SK-N-SH treated with all-trans-retinoic acid at 6 μM for 48 hours (cell line): ENCODE measurements around the gene PPP1R15B.

Source experiments
- ARNTL ChIP-seq: fragments of 450-650 bp; formaldehyde crosslinking; IDR thresholded peaks from 2 replicates; pipeline ENCODE4 v1.5.0; 2020; ENCODE audit warnings: low read depth, mild to moderate bottlenecking, moderate library complexity, borderline replicate concordance
- BACH2 ChIP-seq: fragments of 250-450 bp; sonication (Bioruptor Pico); IDR thresholded peaks from 2 replicates; pipeline ENCODE4 v1.9.0; 2021; ENCODE audit warnings: mild to moderate bottlenecking, borderline replicate concordance
- CREB5 ChIP-seq: fragments of 250-450 bp; sonication (Bioruptor Pico); IDR thresholded peaks from 2 replicates; pipeline ENCODE4 v1.5.1; 2020; ENCODE audit warnings: low read depth, mild to moderate bottlenecking, moderate library complexity
- GLIS3 ChIP-seq: fragments of 250-450 bp; sonication (Bioruptor Pico); IDR thresholded peaks from 2 replicates; pipeline ENCODE4 v1.5.0; 2020; ENCODE audit warnings: mild to moderate bottlenecking, moderate library complexity
- PATZ1 ChIP-seq: fragments of 250-450 bp; sonication (Bioruptor Pico); IDR thresholded peaks from 2 replicates; pipeline ENCODE4 v1.8.0; 2020; ENCODE audit warnings: mild to moderate bottlenecking, moderate library complexity, borderline replicate concordance
- PPARA ChIP-seq: fragments of 250-450 bp; sonication (Bioruptor Pico); IDR thresholded peaks from 2 replicates; pipeline ENCODE4 v1.5.0; 2020; ENCODE audit warnings: mild to moderate bottlenecking, borderline replicate concordance
- RARB ChIP-seq: fragments of 250-450 bp; sonication (Bioruptor Pico); IDR thresholded peaks from 2 replicates; pipeline ENCODE4 v1.8.0; 2021; ENCODE audit warnings: mild to moderate bottlenecking, moderate library complexity
- TOX ChIP-seq: fragments of 250-450 bp; sonication (Bioruptor Pico); IDR thresholded peaks from 2 replicates; pipeline ENCODE4 v1.8.0; 2021; ENCODE audit warnings: mild to moderate bottlenecking, moderate library complexity, borderline replicate concordance
- ZC3H10 ChIP-seq: fragments of 250-450 bp; sonication (Bioruptor Pico); IDR thresholded peaks from 2 replicates; pipeline ENCODE4 v1.5.1; 2021; ENCODE audit warnings: mild to moderate bottlenecking, moderate library complexity
- ZFP3 ChIP-seq: fragments of 250-450 bp; sonication (Bioruptor Pico); IDR thresholded peaks from 2 replicates; pipeline ENCODE4 v1.5.0; 2020; ENCODE audit warnings: mild to moderate bottlenecking, moderate library complexity
- ZFP30 ChIP-seq: fragments of 450-650 bp; formaldehyde crosslinking; IDR thresholded peaks from 2 replicates; pipeline ENCODE4 v1.5.0; 2022; ENCODE audit warnings: mild to moderate bottlenecking, moderate library complexity
- ZNF565 ChIP-seq: fragments of 450-650 bp; formaldehyde crosslinking; conservative IDR thresholded peaks from 2 replicates; pipeline ENCODE4 v1.5.0; 2020; ENCODE audit warnings: low read depth, mild to moderate bottlenecking, moderate library complexity
- ZNF8 ChIP-seq: fragments of 450-650 bp; formaldehyde crosslinking; IDR thresholded peaks from 2 replicates; pipeline ENCODE4 v1.5.0; 2020; ENCODE audit warnings: mild to moderate bottlenecking, moderate library complexity

DNA sequence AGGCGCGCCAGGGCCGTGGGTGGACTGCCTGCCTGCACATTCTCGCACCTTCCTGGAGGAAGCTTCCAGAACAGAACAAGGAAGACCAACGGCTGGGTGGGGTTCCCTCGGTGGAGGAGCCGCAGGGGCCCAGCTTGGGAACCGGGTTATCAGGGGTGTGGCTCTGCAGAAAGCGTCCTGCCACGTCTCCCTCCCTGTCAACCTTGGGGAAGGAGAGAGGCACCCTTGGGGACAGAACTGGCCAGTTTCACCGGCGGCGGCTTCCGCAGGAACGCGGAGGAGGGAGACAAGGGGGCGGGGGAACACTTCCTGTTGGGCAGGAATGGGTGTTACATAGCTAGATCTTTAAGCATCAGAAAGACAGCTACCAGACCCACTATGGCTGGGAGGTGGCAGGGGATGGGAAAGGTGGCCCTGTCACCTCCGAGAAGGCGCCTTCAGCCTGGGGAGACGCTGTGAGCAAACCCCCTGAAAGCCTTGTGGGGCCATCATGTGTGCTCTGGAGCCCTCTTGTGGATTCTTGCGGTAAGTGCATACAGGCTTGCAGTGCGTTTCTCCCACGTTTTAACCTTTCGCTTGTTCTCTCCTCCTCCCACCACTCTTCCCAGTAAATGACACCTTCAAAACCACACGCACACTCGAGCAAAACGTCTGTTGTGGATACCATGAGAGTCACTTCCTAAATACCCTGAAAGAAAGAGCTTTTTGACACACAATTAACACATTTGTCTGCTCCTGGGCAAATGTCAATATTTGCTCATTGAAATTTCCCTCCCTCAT is 48.1 kb downstream of the PPP1R15B start:
- no peak for TF ChIP-seq ZNF8 (CRISPR knock-in tag)
- TF ChIP-seq ZFP3 (CRISPR knock-in tag) = no peak
- no peak for TF ChIP-seq ARNTL (CRISPR knock-in tag)
- TF ChIP-seq ZFP30 (CRISPR knock-in tag) = no peak
- no peak for TF ChIP-seq CREB5 (CRISPR knock-in tag)
- no peak for TF ChIP-seq PATZ1 (CRISPR knock-in tag)
- TF ChIP-seq RARB (CRISPR knock-in tag) = no peak
- TF ChIP-seq ZC3H10 (CRISPR knock-in tag) = no peak
- no peak for TF ChIP-seq BACH2
- no peak for TF ChIP-seq GLIS3 (CRISPR knock-in tag)
- TF ChIP-seq ZNF565 (CRISPR knock-in tag) = no peak
- TF ChIP-seq PPARA (CRISPR knock-in tag) = no peak
- TF ChIP-seq TOX = no peak
